Activated naive CD4-positive, alpha-beta T cell treated with anti-CD3 and anti-CD28 coated beads for 36 hours (primary cell): ENCODE results near the gene NPSR1. TPM values are rescaled to one million over a fixed set of nuclear protein-coding genes. Genes with fewer than 3 reads are reported as not detected.

Experiments
- CTCF ChIA-PET: fragments of 350-600 bp; sonication (Branson Sonifier 250); formaldehyde crosslinking; loops from one replicate; lab custom pipeline; 2021; ENCODE audit warnings: antibody characterized with exemption; lab: Charles Lee
- DNase-seq: peaks from one replicate; pipeline ENCODE4 v3.0.0-alpha.2; 2020
- H3K27ac Mint-ChIP-seq: one replicate; pipeline ENCODE4 v1.8.0; 2021; ENCODE audit warnings: mild to moderate bottlenecking, mixed read lengths
- H3K27me3 Mint-ChIP-seq: one replicate; pipeline ENCODE4 v1.8.0; 2021; ENCODE audit warnings: low read depth, mixed read lengths
- H3K36me3 Mint-ChIP-seq: one replicate; pipeline ENCODE4 v1.8.0; 2021; ENCODE audit warnings: low read depth, mixed read lengths
- H3K4me1 Mint-ChIP-seq: one replicate; pipeline ENCODE4 v1.8.0; 2021; ENCODE audit warnings: low read depth, mixed read lengths
- H3K4me3 Mint-ChIP-seq: one replicate; pipeline ENCODE4 v1.8.0; 2021; ENCODE audit warnings: mild to moderate bottlenecking, moderate library complexity, mixed read lengths
- H3K9me3 Mint-ChIP-seq: one replicate; pipeline ENCODE4 v1.8.0; 2021; ENCODE audit warnings: mixed read lengths
- intact Hi-C: fragments of 100-400 bp; cut with micrococcal nuclease; formaldehyde crosslinking; loops from one replicate; pipeline ENCODE4 v1.15.1; 2023
- total RNA-seq, 2 experiments: library from RNA; stranded (reverse); gene quantifications; one replicate each; pipeline ENCODE4 v1.2.3, GENCODE V29; 2021

Gene NPSR1
- total RNA-seq, 2 experiments from 2014 or later, result not detected

DNA sequence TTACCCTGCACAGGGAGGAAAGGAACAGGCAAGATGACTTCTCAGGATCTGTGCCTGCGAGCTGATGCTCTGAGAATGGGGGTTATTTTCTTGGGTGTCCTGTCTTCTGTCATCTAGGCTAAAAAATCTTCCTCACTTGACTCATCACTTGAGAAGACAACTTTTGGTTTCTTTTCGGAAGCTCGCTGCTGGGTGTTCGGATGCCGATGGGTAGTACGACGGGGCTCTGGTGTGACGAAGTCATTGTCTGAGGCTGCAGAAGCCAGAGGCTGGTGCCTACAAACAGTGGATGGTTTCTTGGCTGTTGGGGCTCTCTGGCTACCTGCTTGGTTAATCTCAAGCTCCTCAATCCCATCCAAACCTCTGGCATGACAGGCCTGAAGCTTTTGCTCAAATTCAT is 92.2 kb downstream of the NPSR1 start:
- DNase-seq, result no peak
- Mint-ChIP-seq H3K36me3 (no peaks in the 10 kb centered on the region), H3K4me3 (no peak overlapping the region), H3K27me3 (peaks cover 5% of the 10 kb centered on the region), H3K4me1 (no peaks in the 10 kb centered on the region), H3K27ac (no peak overlapping the region), H3K9me3 (no peaks in the 10 kb centered on the region)
- CTCF ChIA-PET, result no interaction called here
- intact Hi-C loops, result loop anchor here (10.0 kb wide), 1 partner anchor 175 kb away; no protein-coding TSS in a partner anchor

DNA sequence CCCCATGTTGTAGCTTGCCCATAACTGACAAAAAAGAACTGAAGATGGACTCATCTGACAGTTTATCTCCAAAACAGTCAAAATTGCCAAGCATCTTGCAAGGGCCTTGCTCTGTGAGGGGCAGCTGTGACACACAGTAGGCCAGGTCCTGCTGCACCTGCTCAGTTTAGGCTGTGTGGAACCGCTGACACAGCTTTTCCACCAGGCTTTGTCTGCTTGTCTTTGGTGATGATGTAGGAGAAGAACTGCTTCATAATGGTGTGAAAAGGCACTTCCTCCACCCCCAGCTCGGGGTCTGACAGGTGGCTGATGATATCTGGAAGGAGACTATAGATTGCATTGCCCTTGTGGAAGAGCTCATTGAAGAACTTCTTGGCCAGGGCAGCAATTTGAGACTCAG is 92.6 kb downstream of the NPSR1 start:
- no peaks in the 10 kb centered on the region for H3K4me1 Mint-ChIP-seq
- no peak overlapping the region for H3K27ac Mint-ChIP-seq
- CTCF ChIA-PET, result no interaction called here
- no peaks in the 10 kb centered on the region for H3K36me3 Mint-ChIP-seq
- H3K9me3 Mint-ChIP-seq, result no peaks in the 10 kb centered on the region
- no peak overlapping the region for H3K4me3 Mint-ChIP-seq
- H3K27me3 Mint-ChIP-seq, result peaks cover 5% of the 10 kb centered on the region
- intact Hi-C loops, result loop anchor here (10.0 kb wide), 1 partner anchor 174 kb away; no protein-coding TSS in a partner anchor
- DNase-seq, result no peak

DNA sequence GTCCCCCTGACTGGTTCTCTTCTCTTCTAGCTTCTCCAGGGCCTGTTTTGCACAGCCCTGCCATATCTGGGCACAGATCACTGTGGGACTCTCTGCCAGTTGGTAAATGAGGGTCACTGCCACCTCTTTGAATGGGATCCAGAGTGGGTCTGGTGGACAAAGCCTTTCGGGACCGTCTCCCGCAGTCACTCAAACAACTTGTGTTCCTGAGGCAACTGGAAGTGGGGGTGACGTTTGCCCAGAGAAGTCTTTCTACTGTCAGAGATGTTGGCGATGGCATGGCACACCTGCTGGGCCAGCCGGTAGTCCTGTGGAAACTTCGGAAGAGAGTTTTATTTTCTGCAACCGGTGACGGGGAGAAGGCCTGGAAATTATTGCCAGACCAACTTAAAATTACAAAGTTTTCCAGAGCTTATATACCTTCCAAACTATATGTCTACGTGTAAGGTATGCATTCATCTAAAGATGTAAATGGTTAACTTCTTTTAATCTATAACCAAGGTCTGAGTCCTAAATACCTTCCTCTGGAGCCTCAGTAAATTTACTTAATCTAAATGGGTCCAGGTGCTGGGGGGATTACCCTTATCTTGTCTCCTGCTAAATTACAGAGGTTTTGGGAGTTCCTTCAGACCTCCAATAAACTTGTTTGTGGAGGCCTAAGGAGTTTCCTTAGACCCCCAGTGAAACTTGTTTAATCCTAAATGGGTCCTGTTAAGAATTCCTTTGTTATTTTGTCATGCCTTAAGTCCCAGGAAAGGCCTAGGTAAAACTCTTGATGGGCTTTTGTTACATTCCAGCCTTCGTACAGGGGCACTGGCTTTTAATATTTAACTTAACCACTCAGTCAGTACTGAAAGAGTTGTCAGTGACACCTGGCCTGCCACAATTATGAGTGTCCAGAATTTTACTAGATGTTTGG is 94.0 kb downstream of the NPSR1 start:
- H3K36me3 Mint-ChIP-seq, result no peaks in the 10 kb centered on the region
- H3K9me3 Mint-ChIP-seq, result no peaks in the 10 kb centered on the region
- peaks cover 3% of the 10 kb centered on the region for H3K27me3 Mint-ChIP-seq
- H3K27ac Mint-ChIP-seq, result no peak overlapping the region
- H3K4me1 Mint-ChIP-seq, result no peaks in the 10 kb centered on the region
- intact Hi-C loops, result loop anchor here (10.0 kb wide), 1 partner anchor 173 kb away; no protein-coding TSS in a partner anchor
- H3K4me3 Mint-ChIP-seq, result no peak overlapping the region
- DNase-seq, result no peak
- CTCF ChIA-PET, result no interaction called here

DNA sequence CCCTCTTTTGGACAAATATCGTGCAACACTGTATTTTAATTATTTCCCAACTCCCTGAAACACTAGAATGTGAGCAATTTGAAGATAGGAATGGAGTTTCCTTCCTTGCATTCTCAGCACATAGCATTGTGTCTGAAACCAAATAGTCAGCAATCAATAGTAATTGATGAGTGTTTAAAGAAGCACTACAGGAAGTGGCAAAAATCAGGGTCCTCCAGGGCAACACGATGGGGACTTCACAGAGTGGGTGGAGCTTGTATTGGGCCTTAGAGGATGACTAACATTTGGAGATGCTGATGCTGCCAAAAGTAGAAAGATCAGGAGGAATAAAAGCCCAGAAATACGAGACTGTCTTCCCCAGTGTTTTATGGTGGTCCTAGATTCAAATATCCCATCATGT is 94.9 kb downstream of the NPSR1 start:
- Mint-ChIP-seq H3K4me3 (no peak overlapping the region), H3K4me1 (no peaks in the 10 kb centered on the region), H3K27me3 (peaks cover 6% of the 10 kb centered on the region), H3K27ac (no peak overlapping the region), H3K9me3 (no peaks in the 10 kb centered on the region), H3K36me3 (no peaks in the 10 kb centered on the region)
- intact Hi-C loops, result loop anchor here (10.0 kb wide), 1 partner anchor 172 kb away; no protein-coding TSS in a partner anchor
- DNase-seq, result no peak
- CTCF ChIA-PET, result no interaction called here

DNA sequence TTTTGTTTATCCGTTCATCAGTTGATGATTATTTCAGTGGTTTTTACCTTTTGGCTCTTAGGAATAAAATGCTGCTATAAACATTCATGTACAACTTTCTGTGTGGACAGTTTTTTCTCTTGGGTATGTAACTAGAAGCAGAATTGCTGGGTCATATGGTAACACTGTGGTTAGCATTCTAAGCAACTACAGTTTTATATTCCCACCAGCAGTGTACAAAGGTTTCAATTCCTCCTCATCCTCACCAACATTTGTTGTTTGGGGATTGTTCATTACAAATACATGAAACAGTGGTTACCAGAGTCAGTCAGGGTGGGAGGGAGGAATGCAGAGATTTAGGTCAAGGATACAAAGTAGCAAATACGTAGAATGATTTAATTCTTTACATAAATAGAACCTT is 97.0 kb downstream of the NPSR1 start:
- Mint-ChIP-seq H3K27me3 (peaks cover 8% of the 10 kb centered on the region), H3K4me3 (no peak overlapping the region), H3K4me1 (no peaks in the 10 kb centered on the region), H3K36me3 (no peaks in the 10 kb centered on the region), H3K27ac (no peak overlapping the region), H3K9me3 (no peaks in the 10 kb centered on the region)
- intact Hi-C loops, result loop anchor here (10.0 kb wide), 1 partner anchor 170 kb away; no protein-coding TSS in a partner anchor
- CTCF ChIA-PET, result interaction anchor here (0.7 kb wide), 1 partner anchor 1682 kb away, joined by 3 read pairs; no protein-coding TSS in a partner anchor
- DNase-seq, result no peak

DNA sequence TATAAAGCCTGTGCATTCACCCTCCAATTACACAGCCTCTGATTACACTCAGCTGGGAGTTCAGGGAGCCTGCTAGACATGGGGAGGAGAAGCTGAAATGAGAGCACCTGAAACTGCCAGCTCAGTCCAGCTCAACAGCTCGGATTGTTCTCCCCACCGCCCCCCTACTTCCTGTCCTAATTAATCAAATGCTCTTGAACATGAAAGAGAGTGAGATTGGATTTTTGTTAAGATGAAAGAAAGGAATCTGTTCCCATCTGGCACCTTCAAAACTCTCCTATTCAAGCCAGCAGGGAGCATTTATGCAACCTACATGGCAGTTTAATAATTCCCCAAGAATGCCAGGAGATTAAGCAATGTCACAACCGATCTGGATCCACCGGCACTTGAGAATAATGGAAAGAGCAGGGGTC is 98.0 kb downstream of the NPSR1 start:
- DNase-seq, result no peak
- CTCF ChIA-PET, result no interaction called here
- peaks cover 15% of the 10 kb centered on the region for H3K27me3 Mint-ChIP-seq
- no peaks in the 10 kb centered on the region for H3K4me1 Mint-ChIP-seq
- no peak overlapping the region for H3K4me3 Mint-ChIP-seq
- H3K9me3 Mint-ChIP-seq, result no peaks in the 10 kb centered on the region
- H3K36me3 Mint-ChIP-seq, result no peaks in the 10 kb centered on the region
- intact Hi-C loops, result loop anchor here (10.0 kb wide), 1 partner anchor 169 kb away; no protein-coding TSS in a partner anchor
- no peak overlapping the region for H3K27ac Mint-ChIP-seq

DNA sequence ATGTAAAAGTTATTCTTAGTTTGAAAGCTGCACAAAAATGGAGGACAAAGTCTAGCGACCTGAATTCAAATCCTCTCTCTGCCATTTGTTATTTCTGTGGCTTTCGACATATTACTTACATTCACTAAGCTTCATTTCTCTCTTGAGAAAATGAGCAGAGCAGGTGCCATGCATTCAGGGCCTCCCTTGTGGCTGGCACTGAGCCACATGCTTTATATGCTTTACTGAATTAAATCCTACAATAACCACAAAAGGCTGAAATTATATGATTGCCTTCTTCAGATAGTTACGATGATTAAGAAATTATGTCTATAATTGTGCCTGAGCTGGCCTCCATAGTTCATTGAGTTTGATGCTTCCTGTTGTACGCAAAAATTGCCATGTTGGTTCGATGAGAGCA is 98.7 kb downstream of the NPSR1 start:
- no peak for DNase-seq
- CTCF ChIA-PET, result interaction anchor here (1.2 kb wide), 1 partner anchor 9 kb away, joined by 3 read pairs; no protein-coding TSS in a partner anchor
- Mint-ChIP-seq H3K27me3 (peaks cover 15% of the 10 kb centered on the region), H3K36me3 (no peaks in the 10 kb centered on the region), H3K9me3 (no peaks in the 10 kb centered on the region), H3K4me3 (no peak overlapping the region), H3K27ac (no peak overlapping the region), H3K4me1 (no peaks in the 10 kb centered on the region)
- intact Hi-C loops, result loop anchor here (10.0 kb wide), 1 partner anchor 168 kb away; no protein-coding TSS in a partner anchor

DNA sequence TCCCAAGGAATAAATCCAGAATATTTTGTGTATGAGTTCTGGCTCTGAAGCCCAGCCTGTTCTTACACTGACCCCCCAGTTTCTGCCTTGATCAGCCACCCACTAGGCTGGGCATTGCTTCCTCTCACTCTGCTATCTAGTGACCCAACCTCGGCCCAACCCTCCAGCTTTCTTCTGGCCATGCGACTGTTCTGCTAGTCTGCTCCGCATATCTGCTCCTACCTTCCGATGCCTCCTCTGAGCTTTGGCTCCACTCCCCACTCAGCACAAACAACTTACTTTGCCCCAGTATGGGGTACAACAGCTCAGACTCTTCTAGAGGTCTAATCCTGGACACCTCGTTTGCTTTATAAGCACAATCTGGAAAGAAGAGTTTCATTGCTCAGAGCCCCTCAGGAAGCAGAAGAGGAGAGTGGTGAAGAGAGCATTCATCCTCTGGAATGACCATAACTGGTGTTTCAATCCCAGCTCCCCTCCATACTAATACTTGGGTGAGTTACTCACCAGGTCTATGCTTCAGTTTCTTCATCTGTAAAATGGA is 99.6 kb downstream of the NPSR1 start:
- no peak for DNase-seq
- Mint-ChIP-seq H3K9me3 (no peaks in the 10 kb centered on the region), H3K27me3 (peaks cover 15% of the 10 kb centered on the region), H3K36me3 (no peaks in the 10 kb centered on the region), H3K27ac (no peak overlapping the region), H3K4me1 (no peaks in the 10 kb centered on the region), H3K4me3 (no peak overlapping the region)
- CTCF ChIA-PET, result interaction anchor here (1.2 kb wide), 1 partner anchor 10 kb away, joined by 3 read pairs; no protein-coding TSS in a partner anchor
- intact Hi-C loops, result loop anchor here (2.0 to 10.0 kb wide), 2 partner anchors 167 to 279 kb away; partner anchors contain the start of gene DPY19L1

DNA sequence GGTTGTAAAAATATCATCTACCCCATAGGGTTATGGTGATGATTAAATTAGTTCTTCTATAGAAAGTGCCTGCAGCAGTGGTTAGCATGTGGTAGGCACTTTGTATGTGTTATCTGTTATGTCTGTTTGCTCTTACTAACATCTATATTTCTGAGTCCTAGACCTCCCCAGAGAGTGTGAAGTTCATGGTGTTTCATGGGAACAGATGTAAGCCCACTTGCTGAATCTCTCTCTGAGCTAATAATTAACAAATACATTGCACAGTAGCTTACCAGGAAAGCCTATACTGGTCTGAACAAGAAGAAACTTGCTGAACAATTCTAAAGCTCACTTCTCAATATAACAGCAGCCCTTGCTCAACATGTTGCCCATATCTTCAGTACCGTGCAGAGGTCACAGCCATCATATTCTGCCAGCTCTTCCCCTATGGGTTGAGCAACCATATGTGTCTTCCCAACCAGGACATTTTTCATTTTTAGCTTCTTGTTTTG is 100.1 kb downstream of the NPSR1 start:
- no peaks in the 10 kb centered on the region for H3K36me3 Mint-ChIP-seq
- CTCF ChIA-PET, result interaction anchor here (0.6 kb wide), 1 partner anchor 65 kb away, joined by 3 read pairs; no protein-coding TSS in a partner anchor
- no peak overlapping the region for H3K4me3 Mint-ChIP-seq
- no peak overlapping the region for H3K27ac Mint-ChIP-seq
- H3K9me3 Mint-ChIP-seq, result no peaks in the 10 kb centered on the region
- intact Hi-C loops, result loop anchor here (2.0 to 10.0 kb wide), 2 partner anchors 167 to 279 kb away; partner anchors contain the start of gene DPY19L1
- no peaks in the 10 kb centered on the region for H3K4me1 Mint-ChIP-seq
- peaks cover 18% of the 10 kb centered on the region for H3K27me3 Mint-ChIP-seq
- no peak for DNase-seq

DNA sequence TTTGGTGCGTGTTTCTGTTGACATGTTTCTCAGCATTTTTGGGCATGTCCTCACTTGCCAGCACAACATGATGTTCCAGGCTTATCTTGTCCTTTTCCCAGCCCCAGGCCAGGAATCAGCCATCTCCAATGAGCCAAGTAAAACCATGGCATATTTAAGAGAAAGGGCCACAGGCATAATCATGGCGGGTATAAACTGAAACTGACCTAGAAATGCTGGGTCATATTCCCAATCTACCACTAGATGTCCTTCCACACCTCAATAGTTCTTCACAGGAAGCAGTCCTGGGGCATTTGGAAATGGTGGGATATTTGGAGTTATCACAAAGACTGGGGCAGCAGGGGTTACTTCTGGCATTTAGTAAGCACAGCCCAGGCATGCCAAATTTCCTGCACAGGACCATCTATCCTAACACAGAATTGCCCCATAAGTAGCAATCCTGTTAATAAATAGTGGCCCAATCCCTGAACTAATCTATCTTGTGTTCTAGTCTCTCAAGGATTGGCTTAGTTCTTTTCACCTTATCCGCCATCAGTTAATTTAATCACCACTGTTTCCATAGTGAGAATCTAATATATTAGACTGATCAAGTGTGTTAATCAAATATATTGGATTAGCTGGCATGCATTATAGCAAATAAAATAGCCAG is 101.6 kb downstream of the NPSR1 start:
- intact Hi-C loops, result loop anchor here (2.0 to 10.0 kb wide), 2 partner anchors 165 to 277 kb away; partner anchors contain the start of gene DPY19L1

DNA sequence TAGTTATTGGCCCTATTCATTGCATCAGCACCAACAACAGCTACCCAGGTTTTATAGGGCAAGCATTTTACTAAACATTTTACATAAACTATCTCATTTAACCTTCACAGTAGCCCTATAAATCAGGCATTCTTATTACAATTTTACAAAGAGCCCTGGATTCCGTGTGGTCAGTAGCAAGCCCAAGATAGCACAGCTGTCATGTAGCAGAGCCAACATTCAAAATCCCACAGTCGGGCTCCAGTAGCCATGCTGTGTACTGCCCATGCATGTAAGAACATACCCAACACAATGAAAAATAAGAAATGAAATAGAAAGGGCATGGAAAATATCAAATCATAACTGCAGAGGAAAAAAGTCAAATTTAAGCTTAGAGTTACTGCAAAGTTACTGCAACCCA is 102.3 kb downstream of the NPSR1 start:
- intact Hi-C loops, result no loop called here
- DNase-seq, result no peak
- no peak overlapping the region for H3K27ac Mint-ChIP-seq
- H3K4me3 Mint-ChIP-seq, result no peak overlapping the region
- H3K4me1 Mint-ChIP-seq, result no peaks in the 10 kb centered on the region
- no peaks in the 10 kb centered on the region for H3K9me3 Mint-ChIP-seq
- CTCF ChIA-PET, result interaction anchor here (1.1 kb wide), 1 partner anchor 64 kb away, joined by 3 read pairs; no protein-coding TSS in a partner anchor
- H3K36me3 Mint-ChIP-seq, result no peaks in the 10 kb centered on the region
- H3K27me3 Mint-ChIP-seq, result peaks cover 18% of the 10 kb centered on the region

More for the DNA sequence above, 101.6 kb downstream of the NPSR1 start:
- H3K27me3 Mint-ChIP-seq, result peaks cover 18% of the 10 kb centered on the region
- no peaks in the 10 kb centered on the region for H3K4me1 Mint-ChIP-seq
- CTCF ChIA-PET, result no interaction called here
- no peak overlapping the region for H3K4me3 Mint-ChIP-seq
- no peak overlapping the region for H3K27ac Mint-ChIP-seq
- no peak for DNase-seq
- no peaks in the 10 kb centered on the region for H3K36me3 Mint-ChIP-seq
- no peaks in the 10 kb centered on the region for H3K9me3 Mint-ChIP-seq
